K562 (cell line): ENCODE data around the gene OSBPL10. TPM values are rescaled to one million over a fixed set of nuclear protein-coding genes. Genes with fewer than 3 reads are reported as not detected.

ENCODE experiments used
- ATAC-seq: fragments of 200-7000 bp; cut with Tn5 transposase; 3 replicates; pipeline ENCODE4 v1.9.1; 2020; ENCODE audit warnings: moderate library complexity
- BruUV-seq: library from RNA; stranded (reverse); fragments of 400-500 nt; replicated peaks from 2 replicates; lab custom pipeline; 2021; lab: Mats Ljungman, UMichigan
- CTCF ChIA-PET: fragments of 300-600 bp; formaldehyde crosslinking; extraction: SDS; loops from one replicate; lab custom pipeline; 2021; ENCODE audit warnings: low intra/inter-chr PET ratio; lab: Yijun Ruan, JAX
- POLR2A ChIA-PET: fragments of 300-600, 350-650 bp; sonication (Branson Sonifier 250); formaldehyde crosslinking; extraction: SDS; loops from one replicate; lab custom pipeline; 2021; ENCODE audit warnings: antibody characterized with exemption, inconsistent platforms; lab: Yijun Ruan, JAX
- DNase-seq, 4 experiments: peaks; one replicate each; pipeline versions ENCODE4 v3.0.0 to v3.0.0-alpha.2; 2011 to 2018; ENCODE audit warnings: low spot score in 3 of 4, mixed read lengths in 3 of 4; ENCODE audit errors: extremely low read depth in 1 of 4
- FAIRE-seq: peaks from 2 replicates; lab custom pipeline; 2011; peaks lifted over from hg19 to GRCh38; lab: Jason Lieb, UNC
- H2AFZ ChIP-seq: 2 replicates; pipeline ENCODE4 v1.6.0; 2011; ENCODE audit warnings: low read depth, low read length, control low read depth, inconsistent platforms
- H3K27ac ChIP-seq: fragments of 200-600 bp; 3 replicates; pipeline ENCODE4 v1.8.0; 2011; ENCODE audit warnings: low read depth, mild to moderate bottlenecking, control low read depth, inconsistent platforms, low read length, moderate library complexity, mixed read lengths; ENCODE audit errors: extremely low read depth
- H3K27me3 ChIP-seq, 2 experiments: fragments of 300-600 bp in 1 of 2; 2 replicates in 1 of 2; 3 replicates in 1 of 2; pipeline versions ENCODE4 v1.6.0 to v1.8.0; 2011; ENCODE audit warnings: inconsistent platforms in 2 of 2, low read length in 2 of 2, mild to moderate bottlenecking in 1 of 2, mixed read lengths in 1 of 2, moderate library complexity in 1 of 2; ENCODE audit not compliant: control insufficient read depth in 2 of 2, insufficient read depth in 2 of 2
- H3K36me3 ChIP-seq: fragments of 300-600 bp; 3 replicates; pipeline ENCODE4 v1.8.0; 2011; ENCODE audit warnings: mild to moderate bottlenecking, low read length, inconsistent platforms; ENCODE audit not compliant: control insufficient read depth, insufficient read depth
- H3K4me1 ChIP-seq, 2 experiments: fragments of 200-600 bp in 1 of 2; replicated peaks in 1 of 2; 2 replicates in 1 of 2; 3 replicates in 1 of 2; pipeline versions ENCODE4 v1.5.1 to v1.8.0; 2011; ENCODE audit warnings: inconsistent platforms in 2 of 2, low read length in 2 of 2, mild to moderate bottlenecking in 1 of 2, mixed read lengths in 1 of 2, moderate library complexity in 1 of 2; ENCODE audit not compliant: control insufficient read depth in 2 of 2, insufficient read depth in 2 of 2
- H3K4me2 ChIP-seq: 2 replicates; pipeline ENCODE4 v1.6.1; 2011; ENCODE audit warnings: low read length, control low read depth, inconsistent platforms, mixed read lengths; ENCODE audit not compliant: insufficient read depth
- H3K4me3 ChIP-seq: fragments of 200-600 bp; sonication (generic), shearing (Covaris generic); 2 replicates; pipeline ENCODE4 v1.5.1; 2016; ENCODE audit warnings: control low read depth, inconsistent platforms
- H3K79me2 ChIP-seq: fragments of 200-600 bp; 3 replicates; pipeline ENCODE4 v1.8.0; 2011; ENCODE audit warnings: low read length, inconsistent platforms; ENCODE audit not compliant: control insufficient read depth, insufficient read depth
- H3K9ac ChIP-seq, 2 experiments: 2 replicates each; pipeline versions ENCODE4 v1.6.0 to v1.6.1; 2011; ENCODE audit warnings: low read depth in 2 of 2, low read length in 2 of 2, control low read depth in 1 of 2, inconsistent platforms in 1 of 2, mild to moderate bottlenecking in 1 of 2, mixed read lengths in 1 of 2; ENCODE audit not compliant: insufficient read depth in 1 of 2
- H3K9me1 ChIP-seq: one replicate; pipeline ENCODE4 v1.6.0; 2011; ENCODE audit warnings: inconsistent platforms, mild to moderate bottlenecking, low read length, moderate library complexity; ENCODE audit not compliant: control insufficient read depth, insufficient read depth
- H3K9me3 ChIP-seq: replicated peaks from 2 replicates; pipeline ENCODE4 v1.5.1; 2011; ENCODE audit warnings: low read depth, low read length, inconsistent platforms; ENCODE audit not compliant: control insufficient read depth, insufficient read depth
- H4K20me1 ChIP-seq: replicated peaks from 2 replicates; pipeline ENCODE4 v1.6.1; 2011; ENCODE audit warnings: low read length, inconsistent platforms, mixed read lengths; ENCODE audit not compliant: control insufficient read depth, insufficient read depth
- BMI1 ChIP-seq: fragments of 150-350 bp; IDR thresholded peaks from 2 replicates; pipeline ENCODE4 v1.6.1; 2014; ENCODE audit warnings: low read length
- CBX8 ChIP-seq: fragments of 200-600 bp; sonication (generic); IDR thresholded peaks from 2 replicates; pipeline ENCODE4 v1.6.1; 2012; ENCODE audit warnings: borderline replicate concordance, mixed run types, low read depth, mild to moderate bottlenecking, moderate library complexity, mixed read lengths, low read length, control low read depth, inconsistent platforms; ENCODE audit not compliant: poor library complexity, severe bottlenecking; ENCODE audit errors: extremely low read depth
- CUX1 ChIP-seq: fragments of 200-800 bp; sonication (Bioruptor generic); IDR thresholded peaks from 2 replicates; pipeline ENCODE4 v1.6.1; 2016; ENCODE audit warnings: missing genetic modification characterization, missing compliant biosample characterization
- FOXO4 ChIP-seq: fragments of 450-650 bp; formaldehyde crosslinking; IDR thresholded peaks from 2 replicates; pipeline ENCODE4 v1.4.0; 2020; ENCODE audit warnings: mild to moderate bottlenecking, moderate library complexity
- GATAD2A ChIP-seq: fragments of 450-650 bp; IDR thresholded peaks from 2 replicates; pipeline ENCODE4 v1.6.1; 2017
- GTF2B ChIP-seq: IDR thresholded peaks from 2 replicates; pipeline ENCODE4 v1.6.1; 2011; ENCODE audit not compliant: insufficient read length; ENCODE audit errors: extremely low read depth
- MTA3 ChIP-seq: fragments of 450-650 bp; formaldehyde crosslinking; IDR thresholded peaks from 2 replicates; pipeline ENCODE4 v1.6.1; 2017; ENCODE audit warnings: mild to moderate bottlenecking, borderline replicate concordance
- MXI1 ChIP-seq: IDR thresholded peaks from 2 replicates; pipeline ENCODE4 v1.6.1; 2011; ENCODE audit warnings: low read depth, mild to moderate bottlenecking, improper control_type of control experiment, low read length
- NR0B1 ChIP-seq: fragments of 450-650 bp; IDR thresholded peaks from one replicate; pipeline ENCODE4 v1.6.1; 2018; ENCODE audit warnings: mild to moderate bottlenecking, moderate library complexity; ENCODE audit not compliant: partially characterized antibody
- RBM17 ChIP-seq: fragments of 200-400 bp; formaldehyde crosslinking; IDR thresholded peaks from 2 replicates; pipeline ENCODE4 v1.6.1; 2017; ENCODE audit warnings: low read depth, mild to moderate bottlenecking, low read length, borderline replicate concordance
- SRSF9 ChIP-seq: fragments of 200-400 bp; formaldehyde crosslinking; IDR thresholded peaks from 2 replicates; pipeline ENCODE4 v1.6.1; 2017; ENCODE audit warnings: low read depth, low read length, borderline replicate concordance
- ZBTB7A ChIP-seq: IDR thresholded peaks from 2 replicates; pipeline ENCODE4 v1.6.1; 2011; ENCODE audit warnings: low read depth, mild to moderate bottlenecking, low read length, moderate library complexity, borderline replicate concordance; ENCODE audit not compliant: control insufficient read depth
- ZNF232 ChIP-seq: sonication (generic); formaldehyde crosslinking; IDR thresholded peaks from 2 replicates; pipeline ENCODE4 v1.8.0; 2022; ENCODE audit warnings: mild to moderate bottlenecking, missing genetic modification reagents
- ZNF347 ChIP-seq: fragments of 450-650 bp; formaldehyde crosslinking; IDR thresholded peaks from 2 replicates; pipeline ENCODE4 v1.4.0; 2020; ENCODE audit warnings: low read depth, mild to moderate bottlenecking, moderate library complexity
- ZSCAN32 ChIP-seq: fragments of 450-650 bp; formaldehyde crosslinking; IDR thresholded peaks from 2 replicates; pipeline ENCODE4 v1.4.0; 2020; ENCODE audit warnings: mild to moderate bottlenecking, moderate library complexity
- WGBS: fragments of 100-300 bp; shearing (Covaris generic); methylation state at CpG from one replicate; pipeline ENCODE4 v1.1.6; 2016; ENCODE audit warnings: low coverage, mixed read lengths; ENCODE audit not compliant: insufficient coverage; ENCODE audit errors: missing lambda C conversion rate; 5-methylcytosine and 5-hydroxymethylcytosine counted together
- in situ Hi-C: fragments of 300-500 bp; cut with MboI; formaldehyde crosslinking; loops from 4 replicates; pipeline ENCODE4 v1.15.0; 2018; ENCODE audit warnings: inconsistent platforms, mixed read lengths
- intact Hi-C: fragments of 100-400 bp; cut with micrococcal nuclease; formaldehyde crosslinking; loops from 2 replicates; pipeline ENCODE4 v1.14.2; 2022
- polyA plus RNA-seq, 8 experiments: library from polyadenylated mRNA; depleted of rRNA in 4 of 8; stranded (reverse) in 5 of 8; unstranded in 3 of 8; fragments of >200 nt; fragmentation: Nextera tagmentation in 2 of 8; fragmentation: Illumina TruSeq in 1 of 8; extraction: Ambion mirVana in 2 of 8; extraction: Trizol in 1 of 8; gene quantifications; 2 replicates each; pipeline versions ENCODE4 v1.2.1 to v1.2.3, GENCODE V29; 2011 to 2014; ENCODE audit warnings: inconsistent platforms in 1 of 8, missing spikeins in 1 of 8
- total RNA-seq, 7 experiments: library from RNA; depleted of rRNA in 6 of 7; stranded (reverse); fragments of >200 nt in 6 of 7; fragmentation: Illumina TruSeq in 2 of 7; extraction: Trizol in 2 of 7; gene quantifications; 2 replicates each; pipeline versions ENCODE4 v1.2.1 to v1.2.3, GENCODE V29; 2011 to 2021; ENCODE audit warnings: low replicate concordance in 1 of 7

Gene OSBPL10
- total and polyA plus RNA-seq, 9 of the 15 experiments (the other 6 are each of a cell fraction or from before 2014, with no cell fraction given): 0.03 to 0.19 (median 0.14) TPM; not detected in 2

GRCh38 chr3:31925271-31925630 is 55.8 kb downstream of the OSBPL10 start:
- in situ Hi-C loops: no loop called here
- no peaks in the 10 kb centered on the region for H3K9me3 ChIP-seq
- DNase-seq: no peak
- CTCF ChIA-PET: no interaction called here
- no peaks in the 10 kb centered on the region for H3K79me2 ChIP-seq
- no peaks in the 10 kb centered on the region for H3K9me1 ChIP-seq
- no peak overlapping the region for H3K9ac ChIP-seq
- no peaks in the 10 kb centered on the region; a peak in 2 of 5 replicates for H3K27me3 ChIP-seq
- WGBS: 2% methylated on average over 5 of the region's 5 CpGs
- intact Hi-C loops: no loop called here
- H4K20me1 ChIP-seq: no peaks in the 10 kb centered on the region
- no peak overlapping the region for H3K4me3 ChIP-seq
- H3K36me3 ChIP-seq: no peaks in the 10 kb centered on the region
- ATAC-seq: no peak
- no peak overlapping the region for H3K27ac ChIP-seq
- FAIRE-seq: no peak
- no peak overlapping the region for H2AFZ ChIP-seq
- no TSS peak for BruUV-seq
- no peak overlapping the region for H3K4me2 ChIP-seq
- POLR2A ChIA-PET: no interaction called here
- no peaks in the 10 kb centered on the region for H3K4me1 ChIP-seq
- no peak for TF ChIP-seq BMI1
- no peak for TF ChIP-seq MXI1
- no peak for TF ChIP-seq ZSCAN32 (CRISPR knock-in tag)
- no peak for TF ChIP-seq GATAD2A
- TF ChIP-seq ZBTB7A: no peak
- no peak for TF ChIP-seq CBX8
- TF ChIP-seq ZNF232 (CRISPR knock-in tag): no peak
- no peak for TF ChIP-seq SRSF9
- TF ChIP-seq ZNF347 (CRISPR knock-in tag): no peak
- TF ChIP-seq GTF2B: no peak
- TF ChIP-seq FOXO4 (CRISPR knock-in tag): no peak
- TF ChIP-seq RBM17: no peak
- no peak for TF ChIP-seq CUX1 (CRISPR knock-in tag)
- no peak for TF ChIP-seq MTA3
- TF ChIP-seq NR0B1: no peak
